IMR-90 (cell line): ENCODE data around the gene RPUSD4. TPM values are rescaled to one million over a fixed set of nuclear protein-coding genes. Genes with fewer than 3 reads are reported as not detected.

ENCODE experiments used
- ATAC-seq: fragments of 200-7000 bp; cut with Tn5 transposase; 2 replicates; pipeline ENCODE4 v1.9.1; 2020; ENCODE audit warnings: low read depth, mild to moderate bottlenecking, moderate library complexity
- BruUV-seq: library from RNA; stranded (reverse); fragments of 400-500 nt; replicated peaks from 2 replicates; lab custom pipeline; 2021; lab: Mats Ljungman, UMichigan
- CTCF ChIA-PET: fragments of 300-600 bp; formaldehyde crosslinking; extraction: SDS; loops from one replicate; lab custom pipeline; 2021; ENCODE audit warnings: antibody characterized with exemption; lab: Yijun Ruan, JAX
- POLR2A ChIA-PET: fragments of 300-600 bp; sonication (Branson Sonifier 250); formaldehyde crosslinking; loops from one replicate; lab custom pipeline; 2022; ENCODE audit warnings: antibody characterized with exemption; ENCODE audit not compliant: unreplicated experiment; lab: Charles Lee
- DNase-seq: peaks from one replicate; pipeline ENCODE4 v3.0.0; 2013
- H2AFZ ChIP-seq: replicated peaks from 2 replicates; pipeline ENCODE3; 2013; ENCODE audit warnings: low read length, mild to moderate bottlenecking; ENCODE audit not compliant: poor library complexity
- H2AK5ac ChIP-seq: 2 replicates; pipeline ENCODE4 v1.6.1; 2013; ENCODE audit warnings: low read depth, low read length, inconsistent platforms
- H2AK9ac ChIP-seq: replicated peaks from 2 replicates; pipeline ENCODE3; 2013; ENCODE audit warnings: mild to moderate bottlenecking, low read depth, low read length, moderate library complexity; ENCODE audit not compliant: poor library complexity
- H2BK120ac ChIP-seq: 2 replicates; pipeline ENCODE4 v1.6.1; 2013; ENCODE audit warnings: low read depth, low read length, inconsistent platforms
- H2BK15ac ChIP-seq: 3 replicates; pipeline ENCODE4 v1.6.1; 2013; ENCODE audit warnings: low read depth, low read length, inconsistent platforms
- H2BK20ac ChIP-seq: 2 replicates; pipeline ENCODE4 v1.6.1; 2013; ENCODE audit warnings: low read depth, mild to moderate bottlenecking, inconsistent platforms, low read length, moderate library complexity
- H2BK5ac ChIP-seq: 2 replicates; pipeline ENCODE4 v1.6.1; 2013; ENCODE audit warnings: mild to moderate bottlenecking, low read depth, low read length, inconsistent platforms; ENCODE audit not compliant: poor library complexity, severe bottlenecking
- H3K14ac ChIP-seq: replicated peaks from 2 replicates; pipeline ENCODE4 v1.6.1; 2013; ENCODE audit warnings: low read depth, low read length, inconsistent platforms
- H3K18ac ChIP-seq: 2 replicates; pipeline ENCODE4 v1.6.1; 2013; ENCODE audit warnings: low read depth, low read length, control low read depth
- H3K23ac ChIP-seq: 2 replicates; pipeline ENCODE4 v1.6.1; 2013; ENCODE audit warnings: low read depth, low read length, inconsistent platforms
- H3K27ac ChIP-seq: 2 replicates; pipeline ENCODE4 v1.5.1; 2013; ENCODE audit warnings: mild to moderate bottlenecking, control low read depth, low read length; ENCODE audit not compliant: insufficient read depth
- H3K27me3 ChIP-seq: 2 replicates; pipeline ENCODE4 v1.6.1; 2013; ENCODE audit warnings: low read length; ENCODE audit not compliant: control insufficient read depth, insufficient read depth
- H3K36me3 ChIP-seq: 2 replicates; pipeline ENCODE4 v1.6.1; 2013; ENCODE audit warnings: low read length, mixed read lengths; ENCODE audit not compliant: control insufficient read depth, insufficient read depth
- H3K4ac ChIP-seq: 2 replicates; pipeline ENCODE4 v1.6.1; 2013; ENCODE audit warnings: low read depth, low read length, inconsistent platforms
- H3K4me1 ChIP-seq: 2 replicates; pipeline ENCODE4 v1.6.1; 2013; ENCODE audit warnings: low read length, mixed read lengths; ENCODE audit not compliant: control insufficient read depth, insufficient read depth
- H3K4me2 ChIP-seq: 2 replicates; pipeline ENCODE4 v1.6.1; 2013; ENCODE audit warnings: low read depth, mild to moderate bottlenecking, control low read depth, low read length, moderate library complexity
- H3K4me3 ChIP-seq: 2 replicates; pipeline ENCODE4 v1.5.1; 2013; ENCODE audit warnings: low read depth, mild to moderate bottlenecking, control low read depth, low read length, moderate library complexity; ENCODE audit not compliant: insufficient read depth
- H3K56ac ChIP-seq: 2 replicates; pipeline ENCODE4 v1.6.1; 2013; ENCODE audit warnings: low read length, inconsistent platforms; ENCODE audit not compliant: insufficient read depth; ENCODE audit errors: extremely low read depth
- H3K79me1 ChIP-seq, 2 experiments: 2 replicates each; pipeline ENCODE4 v1.6.1; 2013; ENCODE audit warnings: low read length in 2 of 2, inconsistent platforms in 1 of 2, low read depth in 1 of 2
- H3K9ac ChIP-seq: 2 replicates; pipeline ENCODE4 v1.6.1; 2013; ENCODE audit warnings: low read depth, low read length, control low read depth
- H3K9me1 ChIP-seq: 2 replicates; pipeline ENCODE4 v1.6.1; 2013; ENCODE audit warnings: low read length, inconsistent platforms; ENCODE audit not compliant: insufficient read depth
- H3K9me3 ChIP-seq: 2 replicates; pipeline ENCODE4 v1.6.1; 2013; ENCODE audit warnings: low read length; ENCODE audit not compliant: control insufficient read depth, insufficient read depth
- H4K20me1 ChIP-seq: 2 replicates; pipeline ENCODE4 v1.6.1; 2013; ENCODE audit warnings: low read length, inconsistent platforms; ENCODE audit not compliant: insufficient read depth
- H4K5ac ChIP-seq: 2 replicates; pipeline ENCODE4 v1.6.1; 2013; ENCODE audit warnings: mild to moderate bottlenecking, low read depth, low read length, control low read depth
- H4K8ac ChIP-seq, 2 experiments: 2 replicates each; pipeline ENCODE4 v1.6.1; 2013; ENCODE audit warnings: low read depth in 2 of 2, low read length in 2 of 2, control low read depth in 1 of 2, inconsistent platforms in 1 of 2
- H4K91ac ChIP-seq: 2 replicates; pipeline ENCODE4 v1.6.1; 2013; ENCODE audit warnings: low read depth, low read length, inconsistent platforms; ENCODE audit not compliant: insufficient read depth
- CTCF ChIP-seq: conservative IDR thresholded peaks from 2 replicates; pipeline ENCODE4 v1.5.1; 2012; ENCODE audit warnings: mild to moderate bottlenecking, low read depth, low read length, improper control_type of control experiment
- ELK1 ChIP-seq: fragments of 150-350 bp; IDR thresholded peaks from 2 replicates; pipeline ENCODE4 v1.6.1; 2016; ENCODE audit warnings: low read depth, mild to moderate bottlenecking, low read length, moderate library complexity, borderline replicate concordance
- MAFK ChIP-seq: IDR thresholded peaks from 2 replicates; pipeline ENCODE4 v1.6.1; 2012; ENCODE audit warnings: low read depth, low read length, improper control_type of control experiment
- MAZ ChIP-seq: IDR thresholded peaks from 2 replicates; pipeline ENCODE4 v1.6.1; 2012; ENCODE audit warnings: low read depth, mild to moderate bottlenecking, low read length, improper control_type of control experiment, moderate library complexity, borderline replicate concordance
- MXI1 ChIP-seq: IDR thresholded peaks from 2 replicates; pipeline ENCODE4 v1.6.1; 2012; ENCODE audit warnings: low read depth, mild to moderate bottlenecking, low read length, moderate library complexity, borderline replicate concordance
- POLR2A ChIP-seq: IDR thresholded peaks from 2 replicates; pipeline ENCODE4 v1.6.1; 2012; ENCODE audit warnings: mild to moderate bottlenecking, low read depth, low read length
- RFX5 ChIP-seq: IDR thresholded peaks from 2 replicates; pipeline ENCODE4 v1.8.0; 2012; ENCODE audit warnings: low read depth, mild to moderate bottlenecking, low read length, moderate library complexity
- SMC3 ChIP-seq: fragments of 150-350 bp; IDR thresholded peaks from 2 replicates; pipeline ENCODE4 v1.6.1; 2016; ENCODE audit warnings: low read depth, mild to moderate bottlenecking, antibody characterized with exemption, low read length, moderate library complexity
- WGBS, 2 experiments: methylation state at CpG; one replicate each; pipeline versions ENCODE4 v1.1.5 to v1.1.7; 2013; ENCODE audit warnings: missing lambda C conversion rate in 2 of 2; ENCODE audit not compliant: insufficient read length in 1 of 2; ENCODE audit errors: extremely low coverage in 2 of 2; 5-methylcytosine and 5-hydroxymethylcytosine counted together
- dilution Hi-C: fragments of 300-500 bp; cut with HindIII; formaldehyde crosslinking; loops from one replicate; pipeline ENCODE4 v1.14.3; 2018; ENCODE audit warnings: low sequenced_read_pairs; ENCODE audit not compliant: unreplicated experiment
- in situ Hi-C: fragments of 300-500 bp; cut with MboI; formaldehyde crosslinking; loops from 3 replicates; pipeline ENCODE4 v1.14.3; 2019; ENCODE audit warnings: low sequenced_read_pairs, inconsistent platforms, mixed read lengths
- intact Hi-C: fragments of 100-400 bp; cut with micrococcal nuclease; formaldehyde crosslinking; loops from 2 replicates; pipeline ENCODE4 v1.10.0; 2022
- polyA plus RNA-seq, 3 experiments: library from polyadenylated mRNA; depleted of rRNA; stranded (reverse); fragments of >200 nt; gene quantifications; 2 replicates each; pipeline ENCODE4 v1.2.3, GENCODE V29; 2012; ENCODE audit warnings: low replicate concordance in 1 of 3
- total RNA-seq: library from RNA; depleted of rRNA; stranded (reverse); fragments of >200 nt; gene quantifications from 2 replicates; pipeline ENCODE4 v1.2.3, GENCODE V29; 2012

The RPUSD4 gene
- total and polyA plus RNA-seq, 2 of the 4 experiments (the other 2 are of a cell fraction), result 22.1 to 30.6 TPM

GRCh38 chr11:126212089-126212660, 725 bp upstream of the RPUSD4 start:
- ChIA-PET POLR2A (interaction anchor here (0.6 kb wide), 1 partner anchor 13 kb away, joined by 3 read pairs; no protein-coding TSS in a partner anchor), CTCF (interaction anchor here (0.6 to 0.9 kb wide), 2 partner anchors 11 to 322 kb away, joined by 3 read pairs; no protein-coding TSS in a partner anchor)
- TSS peak; percentile 39 for BruUV-seq
- Histone ChIP-seq H3K9me1 (peaks cover 2% of the 10 kb centered on the region; the same call in 1 of the 2 replicates), H4K8ac (peak overlapping the region in 1 of 2 experiments; percentile 73; a peak in 1 of 4 replicates), H2BK15ac (no peak overlapping the region), H4K91ac (no peak overlapping the region; the same call in 1 of the 2 replicates), H4K5ac (no peak overlapping the region), H3K18ac (no peak overlapping the region), H2BK120ac (no peak overlapping the region), H3K4me1 (no peaks in the 10 kb centered on the region), H3K4me2 (peak overlapping the region; percentile 97), H2BK5ac (no peak overlapping the region), H3K27ac (peak overlapping the region; percentile 52), H3K4ac (peak overlapping the region; percentile 53; the same call in 1 of the 2 replicates), H2AK9ac (peak overlapping the region; percentile 89), H3K79me1 (peaks cover 25 to 57% of the 10 kb centered on the region in 2 experiments), H3K4me3 (peak overlapping the region; percentile 72), H3K27me3 (no peaks in the 10 kb centered on the region), H3K9me3 (no peaks in the 10 kb centered on the region), H3K56ac (0 out of 2 replicates have a peak overlapping the region, but pooled peaks have one; percentile 14), H3K9ac (peak overlapping the region; percentile 79), H2BK20ac (no peak overlapping the region), H2AFZ (peak overlapping the region; percentile 96), H4K20me1 (peaks cover 16% of the 10 kb centered on the region; the same call in 1 of the 2 replicates), H3K36me3 (peaks cover 6% of the 10 kb centered on the region), H3K14ac (peak overlapping the region; percentile 80), H3K23ac (peak overlapping the region; percentile 87), H2AK5ac (no peak overlapping the region)
- intact Hi-C loops, result loop anchor here (5.0 kb wide), 1 partner anchor 45 kb away; no protein-coding TSS in a partner anchor
- in situ Hi-C loops, result no loop called here
- dilution Hi-C loops, result loop anchor here (25.0 kb wide), 1 partner anchor 300 kb away; the partner anchor contains the start of genes DDX25 and PUS3
- TF ChIP-seq MXI1 (no peak), RFX5 (no peak), MAFK (no peak), POLR2A (no peak), MAZ (no peak), CTCF (no peak), ELK1 (no peak), SMC3 (no peak)
- 0% methylated on average over 1 of the region's 15 CpGs; no CpG with 5 or more reads in 1 of the 2 experiments for WGBS, 2 experiments
- ATAC-seq (peak; percentile 15), DNase-seq (peak; percentile 24)
